Measurements from ENCODE around the gene COMP.

GRCh38 chr19:18834644-18834984 lies 43.5 kb upstream of the COMP start:
- no peak for TF ChIP-seq YY1 (IDR thresholded peaks at IDR 0.05; ENCODE audit: extremely low read depth, insufficient replicate concordance, low read depth, low read length)
- no peak for TF ChIP-seq POLR2A (IDR thresholded peaks at IDR 0.05; ENCODE audit: borderline replicate concordance, extremely low read depth, insufficient read depth, insufficient read length)
- TF ChIP-seq CTCF (IDR thresholded peaks at IDR 0.05 in 2 of 3, conservative IDR thresholded peaks at IDR 0.05 in 1 of 3; ENCODE audit: borderline replicate concordance in 1 of 3, insufficient read depth in 1 of 3, low read depth in 2 of 3, low read length in 2 of 3), result no peak
- TF ChIP-seq EZH2 (IDR thresholded peaks at IDR 0.05), result no peak
- TF ChIP-seq FOSL1 (IDR thresholded peaks at IDR 0.05; ENCODE audit: low read depth), result no peak
- no peak for TF ChIP-seq SP1 (IDR thresholded peaks at IDR 0.05; ENCODE audit: low read depth)
- no peak for TF ChIP-seq SRF (IDR thresholded peaks at IDR 0.05; ENCODE audit: low read depth)
- no peak for TF ChIP-seq POLR2AphosphoS5 (IDR thresholded peaks at IDR 0.05; ENCODE audit: low read depth, low read length)

All from HCT116 (cell line).